MM.1S (cell line): ENCODE data around the gene AMOTL1.

Source experiments
- CTCF ChIP-seq: fragments of 300-600 bp; sonication (generic); IDR thresholded peaks from 2 replicates; pipeline ENCODE4 v1.5.1; 2016; ENCODE audit warnings: antibody characterized with exemption, low read length, mixed read lengths
- EZH2 ChIP-seq: fragments of 300-600 bp; sonication (generic); optimal IDR thresholded peaks from 2 replicates; pipeline ENCODE3; 2017; ENCODE audit warnings: low read depth, mild to moderate bottlenecking, antibody characterized with exemption, low read length, mixed read lengths

DNA sequence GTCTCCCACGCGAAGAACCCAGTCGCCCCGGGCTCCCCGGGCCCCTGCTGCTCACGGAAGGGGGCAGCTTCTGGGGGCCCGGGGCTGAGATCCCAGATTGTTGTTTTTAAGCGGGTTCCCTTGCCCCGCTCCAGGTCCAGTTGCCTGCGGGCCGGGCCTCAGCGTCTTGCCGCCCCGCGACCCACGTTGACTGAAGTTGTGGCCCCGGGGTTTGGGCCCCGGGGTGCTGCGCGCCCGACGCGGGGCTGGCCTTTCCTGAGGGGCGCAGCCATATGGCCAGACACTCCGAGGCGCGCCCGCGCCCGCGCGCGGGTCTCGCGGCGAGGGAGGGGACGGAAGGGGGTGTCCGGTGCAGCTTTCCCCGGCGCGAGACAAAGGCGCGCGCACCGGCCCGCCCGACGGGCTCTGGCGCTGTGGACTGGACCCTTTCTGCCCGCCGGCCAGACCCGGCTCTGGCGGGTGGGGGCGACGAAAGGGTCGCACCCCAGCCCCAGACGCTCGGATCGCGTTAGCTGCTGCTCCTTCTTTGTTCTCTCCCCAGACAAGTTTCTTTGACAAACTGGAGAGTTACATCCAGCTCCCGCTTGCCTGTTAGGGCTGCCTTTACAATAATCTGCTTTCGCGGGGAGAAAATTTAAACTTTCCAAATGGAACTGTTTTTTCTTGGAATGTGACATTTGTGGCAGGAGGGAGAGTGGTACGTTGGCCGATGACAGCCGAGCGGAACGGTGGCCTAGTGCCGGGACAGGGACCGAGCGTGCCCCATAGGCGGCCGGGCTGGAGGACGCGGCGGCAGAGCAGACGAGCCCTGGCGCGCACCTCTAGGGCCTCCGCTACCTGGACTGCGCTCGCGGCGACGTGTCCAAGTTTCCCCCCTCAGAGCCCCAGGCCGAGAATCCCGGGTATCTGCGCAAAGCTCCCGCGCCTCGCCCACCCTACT is 716 bp downstream of the AMOTL1 start:
- TF ChIP-seq EZH2, result no peak
- no peak for TF ChIP-seq CTCF
